Fibroblast of mammary gland (primary cell): Measurements from ENCODE around the gene PLET1.

Experiments
- DNase-seq: peaks from one replicate; pipeline ENCODE4 v3.0.0-alpha.2; 2010; ENCODE audit warnings: low read depth
- H3K4me3 ChIP-seq: 2 replicates; pipeline ENCODE4 v1.5.1; 2011; ENCODE audit warnings: low read depth, mild to moderate bottlenecking, low read length, moderate library complexity; ENCODE audit not compliant: control insufficient read depth
- TF ChIP-seq, protein P1 (sequence below): conservative IDR thresholded peaks from 2 replicates; pipeline ENCODE4 v1.5.1; 2011; ENCODE audit warnings: low read depth, low read length, inconsistent platforms; ENCODE audit not compliant: control insufficient read depth, insufficient read depth

PLET1 gene

DNA sequence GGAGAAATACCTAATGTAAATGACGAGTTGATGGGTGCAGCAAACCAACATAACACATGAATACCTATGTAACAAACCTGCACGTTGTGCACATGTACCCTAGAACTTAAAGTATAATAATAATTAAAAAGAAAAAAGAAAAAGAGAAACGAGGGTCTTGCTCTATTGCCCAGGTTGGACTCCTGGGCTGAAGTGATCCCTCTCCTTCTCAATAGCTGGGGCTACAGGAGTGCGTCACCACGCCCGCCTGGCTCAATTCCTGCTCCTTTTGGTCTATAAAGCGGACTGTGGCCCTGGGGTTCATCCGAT is 35.0 kb downstream of the PLET1 start:
- TF ChIP-seq, protein P1, sequence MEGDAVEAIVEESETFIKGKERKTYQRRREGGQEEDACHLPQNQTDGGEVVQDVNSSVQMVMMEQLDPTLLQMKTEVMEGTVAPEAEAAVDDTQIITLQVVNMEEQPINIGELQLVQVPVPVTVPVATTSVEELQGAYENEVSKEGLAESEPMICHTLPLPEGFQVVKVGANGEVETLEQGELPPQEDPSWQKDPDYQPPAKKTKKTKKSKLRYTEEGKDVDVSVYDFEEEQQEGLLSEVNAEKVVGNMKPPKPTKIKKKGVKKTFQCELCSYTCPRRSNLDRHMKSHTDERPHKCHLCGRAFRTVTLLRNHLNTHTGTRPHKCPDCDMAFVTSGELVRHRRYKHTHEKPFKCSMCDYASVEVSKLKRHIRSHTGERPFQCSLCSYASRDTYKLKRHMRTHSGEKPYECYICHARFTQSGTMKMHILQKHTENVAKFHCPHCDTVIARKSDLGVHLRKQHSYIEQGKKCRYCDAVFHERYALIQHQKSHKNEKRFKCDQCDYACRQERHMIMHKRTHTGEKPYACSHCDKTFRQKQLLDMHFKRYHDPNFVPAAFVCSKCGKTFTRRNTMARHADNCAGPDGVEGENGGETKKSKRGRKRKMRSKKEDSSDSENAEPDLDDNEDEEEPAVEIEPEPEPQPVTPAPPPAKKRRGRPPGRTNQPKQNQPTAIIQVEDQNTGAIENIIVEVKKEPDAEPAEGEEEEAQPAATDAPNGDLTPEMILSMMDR = no peak
- peak overlapping the region; percentile 92 for H3K4me3 ChIP-seq
- peak; percentile 86 for DNase-seq

DNA sequence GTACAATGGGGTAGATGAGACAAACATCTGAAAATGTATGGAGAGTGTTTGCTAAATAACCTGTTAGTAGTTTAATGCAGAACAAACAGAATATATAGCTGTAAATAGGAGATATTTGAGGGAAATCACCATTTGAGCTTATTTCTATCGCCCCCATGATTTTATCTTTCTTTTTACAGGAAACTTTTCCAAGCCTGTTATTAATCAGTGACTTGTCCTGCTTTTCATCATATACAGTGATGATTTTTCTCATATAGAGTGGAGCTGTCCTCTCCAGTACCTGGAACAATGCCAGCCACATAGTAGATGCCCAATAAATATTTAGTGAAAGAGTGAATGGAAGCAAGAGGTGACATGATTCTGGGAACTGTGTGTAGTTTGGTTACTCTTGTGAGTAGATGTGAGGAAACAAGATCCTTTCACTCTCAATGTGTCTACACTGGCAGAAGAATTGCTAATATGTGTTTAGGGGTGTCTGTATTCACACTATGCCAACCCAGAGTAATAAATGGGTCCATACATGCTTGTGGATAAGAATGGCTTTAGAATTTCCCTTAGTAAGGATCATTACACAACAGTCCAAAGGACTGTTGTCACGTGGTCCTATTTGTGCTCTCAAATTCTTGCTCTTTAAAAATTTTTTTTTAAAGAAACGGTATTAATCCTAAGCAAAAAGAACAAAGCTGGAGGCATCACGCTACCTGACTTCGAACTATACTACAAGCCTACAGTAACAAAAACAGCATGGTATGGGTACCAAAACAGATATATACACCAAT is 36.7 kb downstream of the PLET1 start:
- no peak for DNase-seq
- H3K4me3 ChIP-seq = no peak overlapping the region
- TF ChIP-seq, protein P1 = no peak

DNA sequence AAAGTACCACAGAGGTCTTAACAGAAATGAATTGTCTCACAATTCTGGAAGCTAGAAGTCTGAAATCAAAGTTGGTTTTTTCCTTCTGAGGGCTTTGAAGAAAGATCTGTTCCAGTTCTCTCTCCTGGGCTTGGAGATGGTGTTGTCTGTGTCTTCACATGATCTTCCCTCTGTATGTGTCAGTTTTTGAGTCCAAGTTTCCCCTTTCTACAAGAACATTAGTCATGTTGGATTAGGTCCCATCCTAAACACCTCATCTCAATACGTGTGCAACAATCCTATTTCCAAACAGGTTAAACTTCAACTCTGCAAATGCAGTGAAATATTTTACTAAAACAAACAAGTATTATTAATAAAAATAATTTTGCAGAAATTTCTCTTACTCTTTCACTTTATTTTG is 37.5 kb downstream of the PLET1 start:
- DNase-seq = peak; percentile 62
- TF ChIP-seq, protein P1 = no peak

DNA sequence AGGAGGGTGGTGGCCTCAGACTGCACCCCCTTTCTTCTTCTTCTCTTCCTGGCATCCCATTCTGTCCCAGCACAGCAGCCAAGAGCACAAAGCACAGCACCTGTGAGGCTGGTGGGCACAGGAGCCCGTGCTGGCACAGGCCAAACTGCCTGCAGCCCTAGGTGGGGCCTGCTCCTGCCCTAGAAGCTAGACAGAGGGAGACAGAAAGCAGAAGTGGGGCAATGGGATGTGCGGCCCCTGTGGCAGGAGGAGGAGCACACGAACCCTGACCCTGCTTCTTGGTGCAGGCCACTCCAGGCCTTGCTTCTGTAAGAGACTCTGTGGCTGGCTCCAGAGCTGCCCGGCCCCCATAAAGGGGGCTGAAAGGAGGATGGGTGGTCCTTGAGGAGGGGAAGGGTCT is 38.4 kb downstream of the PLET1 start:
- TF ChIP-seq, protein P1 = no peak
- DNase-seq = no peak
- H3K4me3 ChIP-seq = no peak overlapping the region

More for the DNA sequence above, 37.5 kb downstream of the PLET1 start:
- no peak overlapping the region for H3K4me3 ChIP-seq

DNA sequence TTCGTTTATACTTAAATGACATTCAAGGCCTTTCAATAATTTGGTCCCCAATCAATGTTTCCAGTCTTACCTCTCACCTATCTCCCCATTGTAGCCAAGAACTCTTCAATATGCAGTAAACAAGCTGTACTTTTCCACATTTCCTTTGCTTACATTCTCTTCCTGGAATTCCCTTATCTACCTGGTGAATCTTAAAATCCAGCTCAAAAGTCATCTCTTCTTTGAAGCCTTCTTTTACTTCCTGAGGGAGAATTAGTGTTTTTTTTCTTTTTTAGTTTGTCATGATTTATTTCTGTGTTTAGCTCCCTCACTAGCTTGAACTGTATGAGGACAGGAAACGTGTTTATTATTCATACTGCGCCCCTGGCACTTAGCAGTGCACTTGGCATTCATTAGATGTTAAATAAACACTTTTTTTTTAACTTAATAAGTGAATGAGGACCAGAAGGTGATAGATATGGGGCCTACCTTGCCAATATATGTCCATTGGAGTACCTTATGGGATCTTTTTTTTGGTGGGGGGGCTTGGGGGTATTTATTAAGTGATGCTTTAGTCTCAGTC is 39.3 kb downstream of the PLET1 start:
- no peak overlapping the region for H3K4me3 ChIP-seq
- DNase-seq = no peak
- TF ChIP-seq, protein P1 = no peak

DNA sequence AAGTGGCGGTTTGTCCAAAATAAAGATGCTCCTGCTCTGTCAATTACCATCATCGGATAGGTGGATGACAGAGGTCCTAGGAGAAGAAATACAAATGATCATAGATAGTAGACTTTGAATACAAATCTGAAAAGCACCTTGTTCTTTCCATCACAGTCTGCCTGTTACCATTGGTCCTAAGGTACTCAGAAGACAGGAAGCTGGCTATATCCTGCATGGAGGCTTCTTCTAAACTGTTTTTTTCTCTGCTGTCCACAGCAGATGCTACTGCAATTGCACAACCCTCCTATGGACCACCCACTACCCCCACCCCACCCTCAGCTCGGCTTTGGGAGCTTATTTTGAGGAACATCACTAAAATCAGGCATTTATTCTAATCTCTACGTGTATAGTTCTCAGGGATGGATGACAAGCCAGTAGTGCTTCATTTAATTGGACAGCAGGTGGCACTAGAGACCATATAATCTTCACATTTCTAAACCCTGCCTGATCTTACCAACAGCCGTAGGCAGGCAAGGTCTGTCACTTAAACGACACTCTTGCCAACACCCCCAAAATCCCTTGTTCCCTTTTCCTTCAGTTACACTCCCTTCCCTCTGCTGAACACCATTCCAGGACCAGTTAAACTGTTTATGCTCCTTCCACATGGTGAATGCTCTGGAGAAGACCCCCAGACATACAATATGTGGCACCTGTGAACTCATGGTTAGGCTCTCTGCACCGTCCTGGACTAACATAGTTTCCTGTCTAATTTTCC is 41.0 kb downstream of the PLET1 start:
- peak; percentile 82 for DNase-seq
- no peak overlapping the region for H3K4me3 ChIP-seq
- TF ChIP-seq, protein P1 = peak; percentile 69
